Lower leg skin (tissue), 3 donors: ENCODE results near the gene NME3.
"Not testable (repeated sequence)": the region's sequence is repeated elsewhere in the genome, so short reads cannot be mapped to it uniquely, and the experiment has no call there.

Experiments
- CTCF ChIP-seq, 3 donors: fragments of 450-650 bp; IDR thresholded peaks; one replicate each; pipeline ENCODE4 v1.5.1; 2016; ENCODE audit warnings: antibody characterized with exemption in 3 of 3, mild to moderate bottlenecking in 3 of 3, moderate library complexity in 2 of 3
- POLR2A ChIP-seq, 2 donors: fragments of 450-650 bp; IDR thresholded peaks; one replicate each; pipeline ENCODE4 v1.6.1; 2016 to 2017; ENCODE audit warnings: antibody characterized with exemption in 2 of 2, mild to moderate bottlenecking in 1 of 2, moderate library complexity in 1 of 2

DNA sequence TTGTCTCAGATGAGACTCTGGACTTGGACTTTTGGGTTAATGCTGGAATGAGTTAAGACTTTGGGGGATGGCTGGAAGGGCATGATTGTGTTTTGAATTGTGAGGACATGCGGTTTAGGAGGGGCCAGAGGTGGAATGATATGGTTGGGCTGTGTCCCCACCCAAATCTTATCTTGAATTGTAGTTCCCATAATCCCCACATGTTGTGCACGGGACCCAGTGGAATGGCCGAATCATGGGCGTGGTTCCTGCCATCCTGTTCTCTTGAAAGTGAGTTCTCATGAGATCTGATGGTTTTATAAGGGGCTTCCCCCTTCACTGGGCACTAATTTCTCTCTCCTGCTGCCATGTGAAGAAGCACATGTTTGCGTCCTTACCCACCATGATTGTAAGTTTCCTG is 27.9 kb upstream of the NME3 start:
- not testable (repeated sequence) for TF ChIP-seq POLR2A, CTCF (IDR thresholded peaks at IDR 0.05)
